NCI-H2196 treated with DMSO at 0.1 percent for 48 hours (cell line): ENCODE data around the gene NFATC2.

Source experiments
- DNase-seq: peaks from one replicate; lab custom pipeline; 2025; ENCODE audit not compliant: unreplicated experiment; lab: John Stamatoyannopoulos, UW

The NFATC2 gene

DNA sequence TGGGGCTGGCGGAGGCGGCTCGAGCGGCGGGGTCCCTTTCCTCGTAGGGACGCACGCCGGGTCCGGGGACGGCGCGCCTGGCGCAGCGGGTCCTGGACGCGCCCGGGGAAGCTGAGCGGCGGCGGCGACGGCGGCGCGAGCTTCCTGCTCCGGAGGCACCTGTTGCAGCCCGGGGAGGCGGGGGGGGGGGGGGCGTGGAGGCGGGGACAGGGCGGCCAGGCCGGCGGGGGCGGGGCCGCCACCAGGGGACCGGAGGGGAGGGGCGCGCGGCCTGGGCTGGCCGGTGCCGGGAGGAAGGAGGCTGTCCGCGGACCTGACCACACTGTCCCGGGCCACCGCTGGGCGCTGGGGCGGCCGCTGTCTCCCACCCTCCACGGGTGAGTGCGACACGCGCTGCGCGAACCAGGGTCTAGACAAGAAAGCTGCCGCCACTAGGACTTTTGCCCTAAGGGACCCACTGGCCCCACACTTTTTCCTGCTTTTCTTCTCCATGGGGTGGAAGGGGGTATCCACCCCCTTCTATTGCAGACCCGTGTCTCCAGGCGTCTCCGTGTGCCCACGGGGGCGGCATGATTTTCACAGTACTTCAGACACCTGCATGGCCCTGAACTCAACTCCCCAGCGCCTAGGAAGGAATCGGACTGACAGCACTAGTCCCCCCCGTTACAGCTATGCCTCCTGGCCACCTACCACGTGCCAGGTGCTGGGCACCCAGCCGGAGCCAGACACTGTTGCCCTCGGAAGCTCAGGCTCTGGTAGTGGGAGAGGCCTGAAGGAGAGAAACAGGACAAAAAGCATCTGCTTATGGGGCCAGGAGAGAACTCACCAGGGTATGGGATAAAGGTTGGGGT is at the start of gene NFATC2:
Gene NFATC2, minus strand, starts transcription at position 149 of the 851 bp plus-strand sequence. CDS start 220 bp downstream, outside the sequence.
- DNase-seq, result peak; percentile 27

DNA sequence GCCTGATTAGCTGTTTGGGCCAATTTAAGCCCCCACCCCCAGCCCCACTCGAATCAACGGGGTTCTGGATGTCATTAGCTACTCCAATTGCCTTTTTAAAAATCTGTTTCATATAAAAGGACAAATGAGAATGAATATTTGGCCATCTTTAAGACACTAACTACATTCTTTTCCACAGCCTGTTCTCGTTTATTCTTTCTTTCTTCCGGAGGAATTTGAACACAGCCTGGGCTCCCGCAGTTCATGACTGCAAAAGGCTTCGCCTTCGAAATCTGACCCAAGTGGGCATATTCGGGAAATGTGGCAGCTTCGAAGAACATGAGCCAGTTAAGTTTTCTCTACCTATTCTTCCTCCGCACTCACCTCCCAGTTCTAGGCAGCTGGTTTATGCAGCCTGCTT is 49.4 kb upstream of the NFATC2 start:
- DNase-seq, result no peak

DNA sequence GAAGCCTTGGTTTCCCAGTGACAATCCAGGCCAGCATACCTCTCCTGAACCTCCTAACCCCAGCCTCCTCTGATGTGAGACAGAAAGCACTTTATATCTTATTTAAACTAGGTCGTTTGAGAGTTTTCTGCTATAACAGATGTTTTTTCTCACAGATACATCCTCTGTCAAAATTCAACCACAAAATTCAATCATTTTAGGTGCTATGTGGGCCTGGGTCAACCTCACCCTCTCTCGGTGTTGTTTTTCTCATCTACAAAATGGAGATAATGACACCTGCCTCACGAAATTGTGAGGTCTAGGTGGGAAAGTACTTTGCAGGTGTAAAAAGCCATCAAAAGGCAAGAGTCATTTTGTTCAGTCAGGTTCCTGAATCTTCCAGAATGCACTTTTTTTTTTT is 46.2 kb upstream of the NFATC2 start:
- no peak for DNase-seq

DNA sequence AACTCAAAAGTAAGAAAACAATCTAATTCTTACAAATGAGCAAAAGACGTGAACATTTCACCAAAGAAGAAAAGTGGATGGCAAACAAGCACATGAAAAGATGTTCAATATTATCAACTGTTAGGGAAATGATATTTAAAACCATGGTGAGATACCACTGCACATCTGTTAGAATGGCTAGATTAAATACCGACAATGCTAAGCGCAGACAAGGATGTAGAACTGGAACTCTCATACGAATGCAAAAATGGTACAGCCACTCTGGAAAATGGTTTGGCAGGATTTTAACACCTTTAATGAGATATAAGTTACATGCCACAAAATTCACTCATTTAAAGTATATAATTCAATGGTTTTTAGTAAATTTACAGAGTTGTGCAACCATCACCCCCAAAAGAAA is 44.6 kb upstream of the NFATC2 start:
- no peak for DNase-seq

DNA sequence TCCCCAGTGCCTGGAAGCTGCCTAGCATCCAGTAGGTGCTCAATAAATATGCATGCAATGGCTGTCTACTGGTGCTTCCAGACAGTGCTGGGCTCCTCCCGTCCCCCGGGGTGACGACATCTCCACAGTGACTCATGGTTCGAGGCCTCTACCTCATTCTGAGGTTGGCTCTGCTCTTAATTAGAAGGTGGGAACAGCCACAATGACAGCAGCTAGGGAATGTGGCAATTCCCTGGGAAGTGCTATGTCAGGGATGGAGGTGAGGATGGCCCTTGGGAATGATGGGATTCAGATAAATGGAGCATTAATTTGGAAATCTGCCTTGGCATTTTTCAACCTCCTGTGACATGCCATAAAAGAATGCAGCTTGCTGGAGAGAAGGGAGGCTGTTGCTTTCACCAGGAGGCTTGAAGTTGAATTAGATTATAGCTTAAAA is 43.5 kb upstream of the NFATC2 start:
- DNase-seq, result no peak

DNA sequence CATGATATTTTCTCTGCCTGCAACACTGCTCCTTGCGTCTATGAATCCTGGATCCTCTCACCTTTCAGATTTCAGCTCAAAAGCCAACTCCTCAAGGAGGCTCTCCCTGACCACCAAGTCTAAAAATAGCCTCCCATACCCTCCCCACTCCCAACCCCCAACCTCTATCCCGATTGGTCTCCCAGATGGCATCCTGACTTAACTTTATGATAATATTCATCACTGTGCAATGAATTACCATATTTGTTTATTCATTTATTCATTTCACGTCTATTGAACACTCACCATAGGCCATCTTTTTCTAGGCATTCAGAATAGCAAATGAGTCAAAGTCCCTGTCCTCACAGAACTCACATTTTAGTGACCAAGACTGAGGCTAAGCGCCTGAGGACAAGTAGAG is 42.6 kb upstream of the NFATC2 start:
- DNase-seq, result no peak

DNA sequence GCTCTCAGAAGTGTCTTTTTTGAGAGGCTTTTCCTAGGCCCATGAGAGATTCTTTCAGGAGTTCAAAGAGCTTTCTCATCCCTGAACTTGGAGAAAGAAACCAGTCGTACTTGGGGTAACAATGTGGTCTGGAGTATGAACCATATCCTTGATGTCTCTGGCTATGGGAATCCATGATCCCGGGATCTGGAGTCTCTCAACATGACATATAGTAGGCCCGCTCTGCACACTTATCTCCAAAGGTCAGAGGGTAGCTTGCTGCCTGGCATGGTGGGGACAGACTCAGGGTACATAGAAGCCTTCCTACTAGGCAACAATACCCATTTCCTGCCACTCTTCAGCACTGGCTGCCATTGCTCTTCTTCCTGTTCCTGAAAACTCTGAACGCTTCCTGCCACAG is 42.2 kb upstream of the NFATC2 start:
- DNase-seq, result no peak

DNA sequence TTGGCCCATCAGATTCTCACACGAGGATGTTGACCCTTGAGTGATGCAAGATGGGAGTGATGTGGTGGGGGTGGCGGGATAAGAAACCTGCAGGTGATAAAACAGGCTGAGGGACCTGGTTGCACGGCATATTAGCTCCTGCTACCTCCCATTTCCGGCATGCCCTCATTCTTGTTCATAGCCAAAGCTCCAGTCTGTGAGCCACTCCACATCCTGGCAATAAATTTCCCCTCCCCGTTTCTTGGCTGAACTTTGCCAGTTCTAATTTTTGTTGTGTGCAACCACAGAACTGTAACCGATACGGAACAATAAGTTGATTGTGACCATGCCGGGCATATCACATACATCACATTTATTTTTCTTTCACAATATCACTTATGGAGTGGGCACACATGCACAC is 41.6 kb upstream of the NFATC2 start:
- DNase-seq, result no peak

DNA sequence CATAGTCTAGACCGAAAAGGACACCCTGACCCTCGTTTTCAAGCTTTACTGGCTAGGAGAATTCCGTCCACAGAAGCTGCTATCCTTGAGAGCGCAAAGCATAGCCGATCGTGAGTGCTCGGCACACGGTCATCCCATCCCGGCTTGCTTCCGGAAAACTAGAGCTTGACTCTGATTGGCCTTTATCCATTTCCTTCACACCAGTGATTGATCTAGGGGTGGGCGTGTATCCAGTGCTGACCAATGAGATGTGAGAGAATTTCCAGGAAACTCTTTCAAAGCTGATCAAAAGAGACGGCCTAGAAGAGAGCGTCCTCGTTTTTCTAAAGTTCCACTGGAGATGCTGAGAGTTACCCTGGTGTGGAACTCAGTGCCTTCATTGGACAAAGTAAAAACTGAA is 41.0 kb upstream of the NFATC2 start:
- no peak for DNase-seq

DNA sequence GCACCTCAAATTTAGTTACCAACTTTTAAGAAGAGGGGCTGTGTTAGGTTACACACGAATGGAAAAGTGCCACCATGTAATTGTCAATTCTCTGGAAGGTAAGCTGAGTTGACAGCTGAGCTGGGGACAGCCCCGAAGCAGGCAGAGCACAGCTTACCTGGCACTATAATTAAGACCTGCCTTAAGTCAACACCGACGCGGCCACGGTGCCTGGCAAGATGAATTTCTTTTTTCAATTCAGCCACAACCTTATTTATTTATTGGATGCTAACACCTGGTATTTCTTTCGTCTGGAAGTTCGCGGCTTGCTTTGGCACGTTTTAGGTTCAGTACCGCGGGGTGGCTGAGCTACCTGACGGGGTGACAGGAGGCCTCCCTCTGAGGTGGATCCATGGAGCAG is 40.6 kb upstream of the NFATC2 start:
- no peak for DNase-seq

DNA sequence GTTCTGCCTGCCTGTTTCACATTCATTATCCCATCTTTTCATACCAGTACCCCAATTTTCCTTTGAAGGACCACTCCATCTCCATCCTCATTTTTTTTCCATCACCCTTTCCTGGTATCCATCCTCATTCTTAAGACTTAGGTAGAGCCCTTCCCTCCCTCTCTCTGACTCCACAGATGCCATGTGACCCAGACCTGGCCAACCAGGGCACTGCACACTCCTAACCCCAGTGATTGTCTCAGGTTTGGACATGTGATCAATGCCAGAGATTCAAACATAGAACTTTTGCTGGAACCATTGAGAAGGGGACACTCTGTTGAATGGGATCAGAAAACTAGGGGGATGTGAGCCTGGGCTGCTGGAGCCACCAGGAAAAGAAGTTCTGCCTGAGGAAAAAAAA is 39.1 kb upstream of the NFATC2 start:
- no peak for DNase-seq

DNA sequence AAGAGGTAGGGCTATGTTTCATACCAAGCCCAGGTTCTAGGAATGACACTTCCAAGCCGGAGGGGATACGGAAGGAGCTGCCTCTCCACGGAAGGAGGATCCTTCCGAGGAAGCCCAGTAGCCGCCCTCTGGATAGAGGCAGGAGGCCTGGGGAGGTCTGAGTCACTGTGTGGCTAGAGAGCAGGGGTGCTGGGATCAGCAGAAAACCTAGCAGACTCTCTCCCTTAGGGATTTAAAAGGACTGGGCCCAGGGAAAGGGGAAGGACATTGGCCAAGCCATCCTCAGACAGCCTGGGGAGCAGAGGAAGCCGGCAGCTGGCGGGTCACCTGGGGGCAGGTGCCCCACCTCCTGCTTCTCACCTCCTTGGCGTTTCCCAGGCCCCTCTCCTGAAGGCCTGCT is 36.6 kb upstream of the NFATC2 start:
- DNase-seq, result no peak

DNA sequence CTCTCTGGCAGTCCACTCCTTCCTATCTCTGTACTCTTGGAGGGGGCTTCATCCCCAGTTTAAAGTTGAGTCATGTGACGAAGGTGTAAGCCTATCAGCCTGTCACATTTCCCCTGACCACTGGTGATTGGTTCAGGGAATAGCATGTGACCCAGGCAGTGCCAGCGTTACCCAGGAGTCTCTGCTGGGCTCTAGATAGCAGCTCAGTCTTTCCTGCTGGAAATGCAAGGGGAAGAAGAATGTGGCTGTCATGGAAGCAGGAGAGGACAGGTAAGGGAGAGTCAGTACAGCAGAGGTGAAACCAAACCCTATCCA is 35.6 kb upstream of the NFATC2 start:
- DNase-seq, result no peak

DNA sequence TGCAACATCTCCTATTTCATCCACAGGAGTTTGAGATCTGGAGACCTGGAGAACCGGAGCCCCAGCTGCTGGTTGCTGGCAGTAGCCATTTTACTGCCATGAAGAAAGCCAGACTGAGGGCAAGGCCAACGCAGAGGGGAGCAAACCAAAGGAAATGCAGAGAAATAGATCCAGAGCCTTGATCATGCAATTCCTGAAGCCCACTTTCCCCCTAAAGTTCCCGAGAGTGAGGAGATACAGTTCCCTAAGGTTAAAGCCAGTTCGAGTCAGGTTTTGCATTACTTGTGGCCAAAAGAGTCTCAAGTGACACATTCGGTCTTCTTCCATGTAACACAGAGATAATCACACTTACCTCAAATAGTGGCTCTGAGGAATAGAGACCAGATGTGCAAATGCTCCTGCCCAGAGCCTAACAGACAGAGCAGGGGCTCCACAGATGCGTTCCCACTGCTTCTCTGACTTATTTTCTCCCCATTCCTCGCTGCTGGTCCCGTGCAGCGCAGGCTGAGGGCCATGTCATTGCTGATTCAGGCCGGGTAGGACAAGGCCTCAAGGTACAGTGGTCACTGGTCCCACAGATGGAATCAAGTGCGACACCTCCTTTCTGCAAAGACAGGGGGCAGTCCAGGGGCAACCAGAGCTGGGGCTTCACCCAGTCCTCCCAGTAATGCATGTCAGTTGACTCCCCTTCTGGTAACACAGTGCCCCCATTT is 35.1 kb upstream of the NFATC2 start:
- no peak for DNase-seq

DNA sequence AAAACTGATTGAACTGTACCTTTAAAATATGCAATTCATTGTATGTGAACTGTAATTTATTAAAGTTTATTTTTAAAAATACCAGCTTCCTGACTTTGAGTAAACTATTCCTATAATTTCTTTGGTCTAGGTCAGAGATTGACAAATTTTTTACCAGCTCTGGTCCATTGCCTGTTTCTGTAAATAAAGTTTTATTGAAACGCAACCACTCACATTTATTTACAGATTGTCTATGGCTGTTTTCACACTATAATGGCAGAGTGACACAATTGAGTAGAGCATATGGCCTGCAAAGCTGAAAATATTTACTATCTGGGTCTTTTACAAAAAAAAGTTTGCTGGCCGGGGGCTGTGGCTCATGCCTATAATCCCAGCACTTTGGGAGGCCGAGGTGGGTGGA is 33.0 kb upstream of the NFATC2 start:
- DNase-seq, result no peak

DNA sequence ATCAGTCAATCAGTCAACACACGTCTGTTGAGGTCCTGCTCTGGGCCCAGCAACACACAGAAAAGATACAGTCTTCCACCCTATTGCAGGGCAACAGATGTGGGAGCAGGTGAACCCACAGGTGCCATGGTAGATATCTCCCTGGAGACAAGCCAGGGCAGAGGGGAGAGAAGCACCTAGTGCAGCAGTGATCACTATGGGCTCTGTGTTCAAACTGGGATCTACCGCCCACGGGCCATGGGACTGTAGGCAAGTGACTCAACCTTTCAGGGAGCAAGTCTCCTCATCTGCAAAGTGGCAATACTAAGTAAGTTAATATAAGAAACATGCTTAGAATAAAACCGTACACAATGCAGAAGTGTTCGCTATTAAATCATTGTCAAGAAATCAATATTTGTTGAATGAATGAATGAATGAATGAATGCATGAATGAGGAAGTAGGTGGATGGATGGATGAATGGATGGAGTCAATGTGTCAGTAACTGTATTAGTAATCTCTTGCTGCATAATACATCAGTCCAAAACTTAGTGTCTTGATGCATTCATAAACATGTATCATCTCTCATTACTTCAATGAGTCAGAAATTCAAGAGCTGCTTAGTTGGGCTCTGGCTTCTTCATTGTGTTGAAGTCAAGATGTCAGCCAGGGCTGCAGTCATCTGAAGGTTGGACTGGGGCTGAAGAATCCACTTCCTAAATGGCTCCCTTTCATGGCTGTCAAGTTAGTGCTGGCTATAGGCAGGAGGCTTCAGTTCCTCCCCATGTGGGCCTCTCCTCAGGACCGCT is 31.9 kb upstream of the NFATC2 start:
- DNase-seq, result no peak

DNA sequence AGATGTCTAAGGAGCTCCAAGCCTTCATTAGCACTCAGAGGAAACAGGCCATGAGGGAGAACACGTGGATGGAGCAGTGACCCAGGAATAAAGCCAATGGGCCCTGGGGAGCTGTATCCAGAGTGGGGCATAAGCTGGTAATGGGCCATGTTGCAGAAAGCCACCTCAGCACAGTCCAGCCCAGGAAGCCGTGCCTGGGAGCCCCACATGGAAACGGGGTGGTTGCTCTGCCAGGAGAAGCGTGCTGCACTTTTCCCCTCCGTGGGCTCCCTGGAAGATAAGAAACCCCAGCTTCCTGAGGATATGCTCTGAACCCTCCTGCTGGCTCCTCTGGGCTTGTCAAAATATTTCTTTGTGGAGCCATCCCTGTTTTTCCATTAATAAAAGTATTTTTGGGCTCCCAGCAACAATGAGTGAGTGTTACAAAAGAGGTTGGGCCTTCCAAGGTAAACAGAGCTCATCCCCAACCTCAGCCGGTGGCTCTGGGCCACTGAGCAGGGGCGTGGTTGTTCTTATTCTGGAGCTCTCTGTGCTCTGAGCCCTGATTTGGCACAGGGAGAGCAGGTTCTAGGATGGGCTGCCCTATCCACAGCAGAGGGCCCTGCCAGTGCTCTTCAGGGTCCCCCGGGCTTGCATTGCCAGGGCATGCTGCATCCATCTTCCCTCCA is 31.2 kb upstream of the NFATC2 start:
- DNase-seq, result no peak

DNA sequence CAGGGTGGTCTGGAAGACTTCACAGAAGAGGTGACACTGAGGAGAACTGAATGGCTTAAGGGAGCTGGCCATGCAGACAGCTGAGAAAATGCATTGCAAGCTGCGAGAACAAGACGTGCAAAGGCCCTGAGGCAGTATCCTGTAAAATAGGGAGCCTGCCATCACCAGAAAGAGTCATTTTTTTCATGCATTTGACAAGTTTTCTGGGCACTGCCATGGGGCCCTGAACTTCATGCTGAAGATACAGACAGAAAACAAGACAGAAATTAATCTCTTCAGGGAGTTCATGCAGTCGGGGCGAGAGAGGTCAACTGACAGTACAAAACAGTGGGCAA is 28.9 kb upstream of the NFATC2 start:
- no peak for DNase-seq

DNA sequence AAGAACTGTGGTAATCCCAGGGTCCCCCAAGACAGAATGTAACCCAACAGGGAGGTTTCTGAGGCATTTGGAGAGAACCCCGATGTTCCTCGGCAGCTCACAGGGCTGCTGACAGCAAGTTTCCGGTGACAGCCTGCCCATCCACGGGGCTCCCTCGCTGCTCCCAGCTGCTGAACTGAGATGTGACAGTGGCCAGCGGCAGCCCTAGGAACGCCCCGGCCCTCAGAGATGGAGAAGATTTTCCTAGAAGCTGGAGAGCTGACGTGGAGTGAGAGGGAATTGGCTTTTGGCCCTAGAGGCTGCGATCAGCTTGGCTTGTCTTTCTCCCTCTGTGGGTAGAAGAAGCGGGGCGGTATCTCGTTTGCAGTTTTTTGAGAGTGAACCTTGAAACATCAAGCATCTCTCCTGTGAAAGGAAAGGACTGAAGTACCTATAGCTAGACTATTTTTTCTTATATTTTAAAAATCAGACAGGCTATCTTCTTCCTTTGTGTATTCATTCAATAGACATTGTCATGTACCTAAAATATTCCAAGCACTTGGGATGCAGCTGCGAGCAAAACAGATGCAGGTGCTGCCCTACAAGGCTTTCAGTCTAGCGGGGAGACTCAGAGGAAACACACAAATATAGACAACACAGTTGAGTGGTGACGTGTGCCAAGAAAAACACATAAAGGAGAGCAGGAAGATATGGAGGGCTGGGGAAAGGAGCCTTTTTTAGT is 28.4 kb upstream of the NFATC2 start:
- DNase-seq, result no peak

DNA sequence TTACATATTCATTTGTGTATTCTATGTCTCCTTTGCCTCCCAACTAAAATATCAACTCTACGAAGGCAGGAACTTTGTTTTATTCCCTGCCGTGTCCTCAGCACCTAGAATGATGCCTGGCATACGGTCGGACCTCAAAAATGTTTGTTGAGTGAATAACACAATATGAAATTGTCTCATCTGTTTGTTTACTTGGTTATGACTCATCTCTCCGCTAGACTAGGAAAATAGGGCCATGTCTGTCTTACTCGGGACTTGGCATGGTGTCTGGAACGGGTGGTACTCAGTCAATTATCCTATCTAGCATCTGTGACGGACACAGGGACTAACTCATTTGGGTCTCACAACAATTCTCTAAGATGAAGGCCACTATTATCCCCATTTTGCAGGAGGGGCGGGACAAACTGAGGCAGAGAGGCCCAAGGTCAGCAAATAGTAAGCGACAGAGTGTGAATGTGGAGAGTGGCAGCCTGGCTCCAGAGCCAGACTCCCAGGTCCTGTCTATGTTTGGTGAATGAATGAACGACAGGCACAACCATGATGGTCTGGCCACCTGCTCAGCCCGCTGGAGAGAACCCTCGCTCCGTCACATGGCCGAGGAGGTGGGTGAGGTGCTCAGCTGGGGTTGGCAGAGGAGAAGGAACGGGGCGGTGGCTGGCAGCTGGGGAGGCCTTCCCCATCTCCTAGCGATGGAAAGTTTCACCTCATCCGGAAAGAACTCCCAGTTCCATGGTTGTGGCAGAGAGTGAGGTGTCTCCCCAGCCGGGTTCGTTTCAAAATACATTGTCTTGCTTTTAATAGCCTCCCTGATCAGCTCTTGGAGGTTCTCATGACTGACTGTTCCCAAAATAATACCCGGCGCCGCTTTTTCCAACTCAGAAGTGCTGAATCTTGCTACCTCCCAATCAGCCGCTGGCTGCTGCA is 27.6 kb upstream of the NFATC2 start:
- no peak for DNase-seq
